GM20000 (cell line): ENCODE measurements around the gene FOSL2.

Source experiments
- DNase-seq: peaks from one replicate; pipeline ENCODE4 v3.0.0; 2012; ENCODE audit warnings: low spot score
- CTCF ChIP-seq: IDR thresholded peaks from 2 replicates; pipeline ENCODE4 v1.5.1; 2012; ENCODE audit warnings: mild to moderate bottlenecking, control low read depth; ENCODE audit errors: extremely low read depth, missing control alignments

The FOSL2 gene

GRCh38 chr2:28357055-28357454, 35.6 kb upstream of the FOSL2 start:
- no peak for DNase-seq
- TF ChIP-seq CTCF = no peak

- TF ChIP-seq CTCF = no peak
- no peak for DNase-seq
Measured at GRCh38 chr2:28357948-28358667, 34.5 kb upstream of the FOSL2 start.

GRCh38 chr2:28358668-28359201, 33.9 kb upstream of the FOSL2 start:
- TF ChIP-seq CTCF = no peak
- DNase-seq = no peak

- peak; percentile 69 for DNase-seq
- TF ChIP-seq CTCF = no peak
Measured at GRCh38 chr2:28359222-28360057, 33.2 kb upstream of the FOSL2 start.

- DNase-seq = no peak
- TF ChIP-seq CTCF = no peak
Measured at GRCh38 chr2:28360058-28360717, 32.5 kb upstream of the FOSL2 start.

- TF ChIP-seq CTCF = no peak
- no peak for DNase-seq
Measured at GRCh38 chr2:28360718-28361293, 31.9 kb upstream of the FOSL2 start.
